Endothelial cell of umbilical vein (primary cell): ENCODE results near the gene LMTK3. TPM values are rescaled to one million over a fixed set of nuclear protein-coding genes. Genes with fewer than 3 reads are reported as not detected.

ENCODE experiments used
- BruUV-seq: library from RNA; stranded (reverse); fragments of 400-500 nt; replicated peaks from 2 replicates; lab custom pipeline; 2021; lab: Mats Ljungman, UMichigan
- CTCF ChIA-PET: fragments of 300-600, 350-600 bp; sonication (Branson Sonifier 250); formaldehyde crosslinking; loops from one replicate; lab custom pipeline; 2021; ENCODE audit warnings: antibody characterized with exemption, inconsistent platforms; lab: Charles Lee
- POLR2A ChIA-PET: fragments of 300-600, 350-600 bp; sonication (Branson Sonifier 250); formaldehyde crosslinking; loops from one replicate; lab custom pipeline; 2021; ENCODE audit warnings: antibody characterized with exemption, inconsistent platforms; lab: Charles Lee
- DNase-seq: peaks from one replicate; pipeline ENCODE4 v3.0.0-alpha.2; 2011; ENCODE audit warnings: low read depth, low spot score
- FAIRE-seq: peaks from 2 replicates; lab custom pipeline; 2011; peaks lifted over from hg19 to GRCh38; lab: Jason Lieb, UNC
- H2AFZ ChIP-seq: 2 replicates; pipeline ENCODE4 v1.6.0; 2012; ENCODE audit warnings: low read depth, low read length, control low read depth, inconsistent platforms
- H3K27ac ChIP-seq: 2 replicates; pipeline ENCODE4 v1.5.1; 2011; ENCODE audit warnings: low read depth, mild to moderate bottlenecking, control low read depth, low read length, moderate library complexity; ENCODE audit not compliant: insufficient read depth
- H3K27me3 ChIP-seq, 2 experiments: 2 replicates each; pipeline versions ENCODE4 v1.6.0 to v1.6.1; 2011; ENCODE audit warnings: low read length in 2 of 2, mixed read lengths in 1 of 2; ENCODE audit not compliant: control insufficient read depth in 2 of 2, insufficient read depth in 2 of 2
- H3K36me3 ChIP-seq, 2 experiments: 2 replicates in 1 of 2; 3 replicates in 1 of 2; pipeline ENCODE4 v1.5.1; 2011; ENCODE audit warnings: low read length in 2 of 2, mild to moderate bottlenecking in 1 of 2, moderate library complexity in 1 of 2; ENCODE audit not compliant: control insufficient read depth in 2 of 2, insufficient read depth in 2 of 2; ENCODE audit errors: extremely low read depth in 1 of 2
- H3K4me1 ChIP-seq: 3 replicates; pipeline ENCODE4 v1.5.1; 2011; ENCODE audit warnings: mild to moderate bottlenecking, low read length; ENCODE audit not compliant: control insufficient read depth, insufficient read depth; ENCODE audit errors: extremely low read depth
- H3K4me2 ChIP-seq: 2 replicates; pipeline ENCODE4 v1.6.1; 2011; ENCODE audit warnings: low read length, control low read depth, mixed read lengths; ENCODE audit not compliant: insufficient read depth
- H3K4me3 ChIP-seq, 3 experiments: fragments of 200-600 bp in 1 of 3; sonication (generic), shearing (Covaris generic) in 1 of 3; replicated peaks in 1 of 3; 2 replicates each; pipeline ENCODE4 v1.5.1; 2011 to 2016; ENCODE audit warnings: control low read depth in 3 of 3, low read length in 3 of 3, mild to moderate bottlenecking in 2 of 3, inconsistent platforms in 1 of 3, low read depth in 1 of 3, moderate library complexity in 1 of 3; ENCODE audit not compliant: insufficient read depth in 1 of 3
- H3K79me2 ChIP-seq: 2 replicates; pipeline ENCODE4 v1.6.0; 2012; ENCODE audit warnings: low read length, inconsistent platforms; ENCODE audit not compliant: control insufficient read depth, insufficient read depth
- H3K9ac ChIP-seq: replicated peaks from 2 replicates; pipeline ENCODE3; 2011; ENCODE audit warnings: low read length, control low read depth; ENCODE audit not compliant: insufficient read depth; ENCODE audit errors: extremely low read depth
- H3K9me1 ChIP-seq: replicated peaks from 3 replicates; pipeline ENCODE4 v1.6.0; 2011; ENCODE audit warnings: mild to moderate bottlenecking, low read length; ENCODE audit not compliant: control insufficient read depth, insufficient read depth; ENCODE audit errors: extremely low read depth
- H3K9me3 ChIP-seq: replicated peaks from 2 replicates; pipeline ENCODE4 v1.5.1; 2012; ENCODE audit warnings: low read length, inconsistent platforms; ENCODE audit not compliant: control insufficient read depth, insufficient read depth
- H4K20me1 ChIP-seq: replicated peaks from 2 replicates; pipeline ENCODE3; 2011; ENCODE audit warnings: mild to moderate bottlenecking, low read length; ENCODE audit not compliant: control insufficient read depth, insufficient read depth; ENCODE audit errors: extremely low read depth
- CTCF ChIP-seq, 2 donors: IDR thresholded peaks; 1 replicate in 1 of 2; 2 replicates in 1 of 2; pipeline ENCODE4 v1.5.1; 2011; ENCODE audit warnings: low read length in 2 of 2, mild to moderate bottlenecking in 2 of 2, moderate library complexity in 2 of 2, control low read depth in 1 of 2, inconsistent platforms in 1 of 2, low read depth in 1 of 2; ENCODE audit not compliant: insufficient read depth in 1 of 2; ENCODE audit errors: extremely low read depth in 1 of 2
- EZH2 ChIP-seq: IDR thresholded peaks from 2 replicates; pipeline ENCODE4 v1.6.1; 2012; ENCODE audit warnings: borderline replicate concordance, low read depth, mild to moderate bottlenecking, moderate library complexity, low read length, inconsistent platforms; ENCODE audit not compliant: severe bottlenecking
- FOS ChIP-seq: IDR thresholded peaks from 2 replicates; pipeline ENCODE4 v1.6.1; 2011; ENCODE audit warnings: mild to moderate bottlenecking, low read length, moderate library complexity, borderline replicate concordance; ENCODE audit not compliant: insufficient read depth
- GATA2 ChIP-seq: IDR thresholded peaks from 2 replicates; pipeline ENCODE4 v1.7.0; 2011; ENCODE audit warnings: low read depth, mild to moderate bottlenecking, moderate library complexity, mixed read lengths, low read length; ENCODE audit not compliant: insufficient read length, insufficient read depth
- JUN ChIP-seq: IDR thresholded peaks from 2 replicates; pipeline ENCODE4 v1.6.1; 2011; ENCODE audit warnings: borderline replicate concordance, low read depth; ENCODE audit not compliant: insufficient read length, insufficient read depth
- MAX ChIP-seq: IDR thresholded peaks from 2 replicates; pipeline ENCODE4 v1.6.1; 2011; ENCODE audit not compliant: insufficient read depth, insufficient read length
- MYC ChIP-seq: IDR thresholded peaks from one replicate; pipeline ENCODE4 v1.6.1; 2011; ENCODE audit warnings: mild to moderate bottlenecking, low read depth, low read length
- POLR2AphosphoS5 ChIP-seq: IDR thresholded peaks from 2 replicates; pipeline ENCODE4 v1.6.1; 2012; ENCODE audit warnings: low read depth, mild to moderate bottlenecking, control low read depth, low read length, moderate library complexity; ENCODE audit not compliant: insufficient read depth
- dilution Hi-C: fragments of 300-500 bp; cut with MboI; formaldehyde crosslinking; loops from one replicate; pipeline ENCODE4 v1.15.0; 2019; ENCODE audit warnings: low sequenced_read_pairs; ENCODE audit not compliant: extremely low pct_ligation_motif_present
- intact Hi-C: fragments of 100-400 bp; cut with micrococcal nuclease; formaldehyde crosslinking; loops from one replicate; pipeline ENCODE4 v1.10.0; 2022
- polyA plus RNA-seq, 4 experiments: library from polyadenylated mRNA; depleted of rRNA in 3 of 4; stranded (reverse) in 3 of 4; unstranded in 1 of 4; fragments of >200 nt; gene quantifications; 2 replicates each; pipeline versions ENCODE4 v1.2.1 to v1.2.3, GENCODE V29; 2011 to 2012; ENCODE audit warnings: missing spikeins in 1 of 4
- total RNA-seq: library from RNA; stranded (reverse); gene quantifications from 2 replicates; pipeline ENCODE4 v1.2.3, GENCODE V29; 2021

LMTK3 gene
- total and polyA plus RNA-seq, 2 donors (not counting 3 experiments of a cell fraction or from before 2014, with no cell fraction given), result 0.11 to 0.14 TPM

DNA sequence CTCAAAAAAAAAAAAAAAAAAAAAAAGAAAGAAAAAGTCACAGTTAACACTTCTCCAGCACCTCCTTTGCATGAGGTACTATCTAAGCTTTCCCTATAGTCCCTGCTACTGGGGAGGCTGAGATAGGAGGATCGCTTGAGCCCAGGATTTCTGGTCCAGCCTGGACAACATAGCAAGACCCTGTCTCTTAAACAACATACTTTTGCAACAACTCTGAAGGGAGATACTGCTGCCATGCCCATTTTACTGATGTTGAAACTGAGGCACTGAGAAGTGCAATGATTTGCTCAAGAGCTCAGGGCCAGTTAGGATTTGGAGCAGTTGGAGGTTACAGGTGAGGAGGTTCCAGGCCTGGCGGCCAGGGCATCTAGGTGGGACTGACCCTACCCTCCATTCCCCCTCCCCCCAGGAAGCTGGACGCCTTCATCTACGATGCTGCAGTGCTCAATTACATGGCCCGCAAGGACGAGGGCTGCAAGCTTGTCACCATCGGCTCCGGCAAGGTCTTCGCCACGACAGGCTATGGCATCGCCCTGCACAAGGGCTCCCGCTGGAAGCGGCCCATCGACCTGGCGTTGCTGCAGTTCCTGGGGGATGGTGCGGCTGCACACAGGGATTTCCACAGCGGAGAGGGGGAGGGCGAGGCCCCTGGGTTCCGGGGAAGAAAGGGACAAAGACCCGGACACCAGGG, 70.1 kb downstream of the LMTK3 start:
- TF ChIP-seq JUN, result no peak
- TF ChIP-seq FOS, result no peak
- no peak for TF ChIP-seq CTCF (IDR thresholded peaks at IDR 0.05; ENCODE audit: extremely low read depth in 1 of 2, insufficient read depth in 1 of 2, low read depth in 1 of 2, low read length in 2 of 2)
- no peak for TF ChIP-seq MYC
- no peak for TF ChIP-seq MAX
- TF ChIP-seq EZH2, result no peak
- TF ChIP-seq POLR2AphosphoS5, result no peak
- no peak for TF ChIP-seq GATA2
- CTCF ChIA-PET, result interaction anchor here (1.6 to 1.7 kb wide), 2 partner anchors 11 to 51 kb away, joined by 6 read pairs; partner anchors contain the start of gene KDELR1
- FAIRE-seq (no peak), DNase-seq (no peak)
- POLR2A ChIA-PET, result no interaction called here
- Histone ChIP-seq H3K27ac (no peak overlapping the region), H3K36me3 (no peaks in the 10 kb centered on the region), H3K9ac (no peak overlapping the region), H3K4me1 (peaks cover 14% of the 10 kb centered on the region), H3K79me2 (peaks cover 6% of the 10 kb centered on the region), H2AFZ (no peak overlapping the region), H3K27me3 (peaks cover 7 to 19% of the 10 kb centered on the region in 2 experiments), H4K20me1 (no peaks in the 10 kb centered on the region), H3K4me3 (no peak overlapping the region), H3K9me1 (no peaks in the 10 kb centered on the region), H3K9me3 (no peaks in the 10 kb centered on the region), H3K4me2 (no peak overlapping the region)
- BruUV-seq, result no TSS peak
- dilution Hi-C loops (no loop called here), intact Hi-C loops (no loop called here)
